HepG2 (cell line): ENCODE data around the gene EGFR. TPM values are rescaled to one million over a fixed set of nuclear protein-coding genes. Genes with fewer than 3 reads are reported as not detected.

Experiments
- ATAC-seq: fragments of 200-7000 bp; cut with Tn5 transposase; 3 replicates; pipeline ENCODE4 v1.9.1; 2020; ENCODE audit warnings: mild to moderate bottlenecking, moderate library complexity
- BruUV-seq: library from RNA; stranded (reverse); fragments of 400-500 nt; replicated peaks from 2 replicates; lab custom pipeline; 2021; lab: Mats Ljungman, UMichigan
- CTCF ChIA-PET: fragments of 300-600 bp; formaldehyde crosslinking; extraction: SDS; loops from one replicate; lab custom pipeline; 2021; ENCODE audit warnings: low total read pairs, inconsistent platforms, low intra/inter-chr PET ratio; lab: Yijun Ruan, JAX
- POLR2A ChIA-PET: fragments of 350-600 bp; sonication (Branson Sonifier 250); formaldehyde crosslinking; loops from one replicate; lab custom pipeline; 2020; ENCODE audit warnings: antibody characterized with exemption, inconsistent platforms; lab: Yijun Ruan, JAX
- DNase-seq: peaks from one replicate; pipeline ENCODE4 v3.0.0-alpha.2; 2015; ENCODE audit warnings: low spot score
- FAIRE-seq: peaks from 3 replicates; lab custom pipeline; 2011; peaks lifted over from hg19 to GRCh38; lab: Jason Lieb, UNC
- H2AFZ ChIP-seq: one replicate; pipeline ENCODE4 v1.6.1; 2011; ENCODE audit warnings: low read length, inconsistent platforms
- H3K27ac ChIP-seq: fragments of 300-600 bp; 3 replicates; pipeline ENCODE4 v1.8.0; 2011; ENCODE audit warnings: mixed run types, mild to moderate bottlenecking, mixed read lengths, low read length, inconsistent platforms; ENCODE audit not compliant: insufficient read depth; ENCODE audit errors: extremely low read length
- H3K27me3 ChIP-seq, 2 experiments: fragments of 200-600 bp in 1 of 2; 2 replicates in 1 of 2; 3 replicates in 1 of 2; pipeline versions ENCODE4 v1.6.0 to v1.8.0; 2011; ENCODE audit warnings: low read length in 2 of 2, mild to moderate bottlenecking in 2 of 2, moderate library complexity in 2 of 2, inconsistent platforms in 1 of 2; ENCODE audit not compliant: insufficient read depth in 2 of 2, control insufficient read depth in 1 of 2
- H3K36me3 ChIP-seq, 2 experiments: fragments of 200-600 bp in 1 of 2; replicated peaks in 1 of 2; 2 replicates in 1 of 2; 3 replicates in 1 of 2; pipeline versions ENCODE4 v1.5.1 to v1.8.0; 2011; ENCODE audit warnings: low read length in 2 of 2, inconsistent platforms in 1 of 2; ENCODE audit not compliant: insufficient read depth in 2 of 2, control insufficient read depth in 1 of 2
- H3K4me1 ChIP-seq: 2 replicates; pipeline ENCODE4 v1.5.1; 2012; ENCODE audit warnings: low read length, inconsistent platforms; ENCODE audit not compliant: insufficient read depth
- H3K4me2 ChIP-seq: 2 replicates; pipeline ENCODE4 v1.6.0; 2011; ENCODE audit warnings: low read depth, low read length, inconsistent platforms
- H3K4me3 ChIP-seq, 3 experiments: fragments of 200-600 bp in 1 of 3; sonication (generic), shearing (Covaris generic) in 1 of 3; replicated peaks in 1 of 3; 2 replicates each; pipeline ENCODE4 v1.5.1; 2011 to 2016; ENCODE audit warnings: low read length in 3 of 3, inconsistent platforms in 2 of 3, low read depth in 2 of 3, mild to moderate bottlenecking in 2 of 3, control low read depth in 1 of 3, mixed read lengths in 1 of 3; ENCODE audit not compliant: insufficient read depth in 1 of 3
- H3K79me2 ChIP-seq: one replicate; pipeline ENCODE4 v1.6.1; 2011; ENCODE audit warnings: low read length, inconsistent platforms; ENCODE audit not compliant: insufficient read depth
- H3K9ac ChIP-seq: 2 replicates; pipeline ENCODE4 v1.6.0; 2011; ENCODE audit warnings: mild to moderate bottlenecking, low read depth, low read length, inconsistent platforms; ENCODE audit not compliant: insufficient read depth
- H3K9me3 ChIP-seq: 2 replicates; pipeline ENCODE4 v1.5.1; 2012; ENCODE audit warnings: mild to moderate bottlenecking, low read length
- H4K20me1 ChIP-seq: 2 replicates; pipeline ENCODE4 v1.6.0; 2011; ENCODE audit warnings: inconsistent platforms, mild to moderate bottlenecking, low read length, moderate library complexity; ENCODE audit not compliant: insufficient read depth
- DNMT1 ChIP-seq: sonication (generic); formaldehyde crosslinking; IDR thresholded peaks from 2 replicates; pipeline ENCODE4 v1.5.1; 2020; ENCODE audit warnings: mild to moderate bottlenecking, missing genetic modification reagents
- PITX1 ChIP-seq: sonication (generic); formaldehyde crosslinking; IDR thresholded peaks from 2 replicates; pipeline ENCODE4 v1.5.1; 2020; ENCODE audit warnings: mild to moderate bottlenecking, missing genetic modification reagents
- PTBP1 ChIP-seq: fragments of 200-400 bp; formaldehyde crosslinking; IDR thresholded peaks from 2 replicates; pipeline ENCODE4 v1.6.1; 2018; ENCODE audit warnings: low read length, low read depth; ENCODE audit not compliant: poor library complexity, severe bottlenecking
- SMYD3 ChIP-seq: sonication (generic); formaldehyde crosslinking; IDR thresholded peaks from 2 replicates; pipeline ENCODE4 v1.8.1; 2023; ENCODE audit warnings: mild to moderate bottlenecking, missing genetic modification reagents
- THAP7 ChIP-seq: sonication (generic); formaldehyde crosslinking; IDR thresholded peaks from 2 replicates; pipeline ENCODE4 v1.8.1; 2023; ENCODE audit warnings: mild to moderate bottlenecking, missing genetic modification reagents
- WIZ ChIP-seq: sonication (generic); formaldehyde crosslinking; IDR thresholded peaks from 2 replicates; pipeline ENCODE4 v1.5.1; 2020; ENCODE audit warnings: mild to moderate bottlenecking, missing genetic modification reagents
- ZBTB4 ChIP-seq: sonication (generic); formaldehyde crosslinking; IDR thresholded peaks from 2 replicates; pipeline ENCODE4 v1.4.0; 2020; ENCODE audit warnings: missing genetic modification reagents, mild to moderate bottlenecking, borderline replicate concordance
- ZFAT ChIP-seq: sonication (generic); formaldehyde crosslinking; conservative IDR thresholded peaks from 2 replicates; pipeline ENCODE4 v1.8.1; 2023; ENCODE audit warnings: missing genetic modification reagents, inconsistent platforms
- ZNF546 ChIP-seq: sonication (generic); formaldehyde crosslinking; conservative IDR thresholded peaks from 2 replicates; pipeline ENCODE4 v1.8.1; 2023; ENCODE audit warnings: mild to moderate bottlenecking, missing genetic modification reagents
- ZNF652 ChIP-seq: IDR thresholded peaks from 2 replicates; pipeline ENCODE4 v1.6.1; 2016; ENCODE audit warnings: low read depth, borderline replicate concordance
- ZNF670 ChIP-seq: sonication (generic); formaldehyde crosslinking; IDR thresholded peaks from 2 replicates; pipeline ENCODE4 v1.8.0; 2022; ENCODE audit warnings: mild to moderate bottlenecking, missing genetic modification reagents, borderline replicate concordance
- ZSCAN31 ChIP-seq: sonication (generic); formaldehyde crosslinking; IDR thresholded peaks from 2 replicates; pipeline ENCODE4 v1.5.0; 2020; ENCODE audit warnings: low read depth, mild to moderate bottlenecking, missing genetic modification reagents
- WGBS: methylation state at CpG from one replicate; pipeline ENCODE4 v1.1.6; 2017; ENCODE audit warnings: low lambda C conversion rate; 5-methylcytosine and 5-hydroxymethylcytosine counted together
- in situ Hi-C: cut with HindIII; loops from 2 replicates; pipeline ENCODE4 v1.10.0; 2017; ENCODE audit warnings: low pct_unique_long_range_greater_than_20kb; ENCODE audit not compliant: extremely low pct_ligation_motif_present
- intact Hi-C: fragments of 100-400 bp; cut with micrococcal nuclease; formaldehyde crosslinking; loops from one replicate; pipeline ENCODE4 v1.10.0; 2022; ENCODE audit not compliant: unreplicated experiment
- polyA plus RNA-seq, 8 experiments: library from polyadenylated mRNA; depleted of rRNA in 3 of 8; stranded (reverse) in 7 of 8; unstranded in 1 of 8; fragments of >200 nt; fragmentation: Illumina TruSeq in 4 of 8; extraction: Trizol in 4 of 8; gene quantifications; 2 replicates each; pipeline versions ENCODE4 v1.2.1 to v1.2.3, GENCODE V29; 2011 to 2016; ENCODE audit warnings: low read depth in 4 of 8, missing spikeins in 1 of 8, mixed read lengths in 1 of 8; ENCODE audit not compliant: insufficient read depth in 1 of 8
- total RNA-seq, 5 experiments: library from RNA; depleted of rRNA; stranded (reverse); fragments of >200 nt; fragmentation: Illumina TruSeq; extraction: Trizol; gene quantifications; 2 replicates each; pipeline ENCODE4 v1.2.3, GENCODE V29; 2016; ENCODE audit warnings: low read depth in 1 of 5

The EGFR gene
- total and polyA plus RNA-seq, 2 of the 13 experiments (the other 11 are each of a cell fraction or from before 2014, with no cell fraction given) = 7.0 to 10.0 TPM

GRCh38 chr7:55097100-55097499, 78.3 kb downstream of the EGFR start:
- no peak overlapping the region for H2AFZ ChIP-seq
- no peak overlapping the region for H3K4me2 ChIP-seq
- H3K4me3 ChIP-seq = no peak overlapping the region
- DNase-seq = no peak
- POLR2A ChIA-PET = no interaction called here
- WGBS = 86% methylated on average over 4 of the region's 4 CpGs
- ATAC-seq = no peak
- H3K9me3 ChIP-seq = no peaks in the 10 kb centered on the region
- H3K79me2 ChIP-seq = no peaks in the 10 kb centered on the region
- intact Hi-C loops (no loop called here), in situ Hi-C loops (no loop called here)
- no TSS peak for BruUV-seq
- H3K36me3 ChIP-seq = no peaks in the 10 kb centered on the region
- CTCF ChIA-PET = no interaction called here
- TF ChIP-seq ZNF652 (CRISPR knock-in tag) (no peak), ZFAT (CRISPR knock-in tag) (no peak), PTBP1 (no peak), ZBTB4 (no peak), DNMT1 (no peak), ZNF670 (no peak), ZNF546 (no peak), PITX1 (CRISPR knock-in tag) (no peak), SMYD3 (CRISPR knock-in tag) (no peak), THAP7 (CRISPR knock-in tag) (no peak), WIZ (CRISPR knock-in tag) (no peak), ZSCAN31 (CRISPR knock-in tag) (no peak)
- H3K27ac ChIP-seq = no peak overlapping the region
- no peak overlapping the region for H3K9ac ChIP-seq
- H4K20me1 ChIP-seq = no peaks in the 10 kb centered on the region
- H3K27me3 ChIP-seq = 0 out of 5 replicates have a peak, but pooled peaks cover 0 to 2% of the 10 kb centered on the region in 2 experiments
- H3K4me1 ChIP-seq = peaks cover 6% of the 10 kb centered on the region
- no peak for FAIRE-seq
